ENCODE results near the gene CDKN2C. TPM values are rescaled to one million over a fixed set of nuclear protein-coding genes. Genes with fewer than 3 reads are reported as not detected.
"Not testable (repeated sequence)": the region's sequence is repeated elsewhere in the genome, so short reads cannot be mapped to it uniquely, and the experiment has no call there.

The CDKN2C gene
- total RNA-seq, 4 donors from 2014 or later, result 6.9 to 16.5 (median 12.5) TPM

DNA sequence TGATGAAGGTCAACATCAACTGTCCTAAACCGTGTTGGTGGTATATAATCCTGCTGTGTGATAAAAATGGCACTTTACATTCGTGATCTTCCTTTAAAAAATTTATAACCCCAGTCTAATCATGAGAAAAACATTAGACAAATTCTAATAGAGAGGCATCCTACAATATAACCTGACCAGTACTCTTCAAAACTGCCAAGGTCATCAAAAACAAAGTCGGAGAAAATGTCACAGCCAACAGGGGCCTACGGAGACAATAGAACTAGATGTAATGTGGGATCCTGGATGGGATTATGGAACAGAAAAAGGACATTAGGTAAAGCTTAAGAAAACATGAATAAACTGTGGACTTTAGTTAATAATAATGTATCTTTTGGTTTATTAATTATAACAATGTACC is 25.0 kb downstream of the CDKN2C start:
- H3K9me3 ChIP-seq, result no peaks in the 10 kb centered on the region
- TF ChIP-seq, protein P1, sequence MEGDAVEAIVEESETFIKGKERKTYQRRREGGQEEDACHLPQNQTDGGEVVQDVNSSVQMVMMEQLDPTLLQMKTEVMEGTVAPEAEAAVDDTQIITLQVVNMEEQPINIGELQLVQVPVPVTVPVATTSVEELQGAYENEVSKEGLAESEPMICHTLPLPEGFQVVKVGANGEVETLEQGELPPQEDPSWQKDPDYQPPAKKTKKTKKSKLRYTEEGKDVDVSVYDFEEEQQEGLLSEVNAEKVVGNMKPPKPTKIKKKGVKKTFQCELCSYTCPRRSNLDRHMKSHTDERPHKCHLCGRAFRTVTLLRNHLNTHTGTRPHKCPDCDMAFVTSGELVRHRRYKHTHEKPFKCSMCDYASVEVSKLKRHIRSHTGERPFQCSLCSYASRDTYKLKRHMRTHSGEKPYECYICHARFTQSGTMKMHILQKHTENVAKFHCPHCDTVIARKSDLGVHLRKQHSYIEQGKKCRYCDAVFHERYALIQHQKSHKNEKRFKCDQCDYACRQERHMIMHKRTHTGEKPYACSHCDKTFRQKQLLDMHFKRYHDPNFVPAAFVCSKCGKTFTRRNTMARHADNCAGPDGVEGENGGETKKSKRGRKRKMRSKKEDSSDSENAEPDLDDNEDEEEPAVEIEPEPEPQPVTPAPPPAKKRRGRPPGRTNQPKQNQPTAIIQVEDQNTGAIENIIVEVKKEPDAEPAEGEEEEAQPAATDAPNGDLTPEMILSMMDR (IDR thresholded peaks at IDR 0.05), result no peak
- no peak for TF ChIP-seq POLR2A (IDR thresholded peaks at IDR 0.05)
- no peak overlapping the region for H3K27ac ChIP-seq
- H3K4me1 ChIP-seq, result no peaks in the 10 kb centered on the region
- H3K27me3 ChIP-seq, result no peaks in the 10 kb centered on the region
- intact Hi-C loops (cut with DNase I), result no loop called here
- no peak for DNase-seq
- H3K36me3 ChIP-seq, result no peaks in the 10 kb centered on the region
- 73 to 83% methylated on average over 4 of the region's 4 CpGs for WGBS, 2 donors
- H3K4me3 ChIP-seq, result no peak overlapping the region

DNA sequence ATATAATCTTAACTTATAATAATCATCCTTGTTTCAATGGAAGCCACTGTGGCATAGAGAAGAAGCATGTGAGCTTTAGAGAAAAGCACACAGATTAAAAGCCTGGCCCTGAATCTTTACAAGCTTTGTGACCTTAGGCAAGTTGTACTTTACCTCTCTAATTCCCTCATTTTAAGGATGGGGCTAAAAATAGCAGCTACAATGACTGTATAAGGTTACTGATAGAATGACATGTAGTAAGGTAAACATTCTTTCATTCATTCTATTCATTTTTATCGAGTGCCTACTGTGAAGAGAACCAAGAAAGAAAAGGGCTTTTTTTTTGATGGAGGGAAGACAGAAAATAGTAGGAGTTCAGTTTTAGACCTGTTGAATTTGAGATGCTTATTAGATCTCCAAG is 25.6 kb downstream of the CDKN2C start:
- TF ChIP-seq, protein P1 (IDR thresholded peaks at IDR 0.05), result no peak
- no peak for TF ChIP-seq POLR2A (IDR thresholded peaks at IDR 0.05)
- WGBS, 2 donors, result 53 to 62% methylated on average over 1 of the region's 1 CpG
- H3K9me3 ChIP-seq, result no peaks in the 10 kb centered on the region

DNA sequence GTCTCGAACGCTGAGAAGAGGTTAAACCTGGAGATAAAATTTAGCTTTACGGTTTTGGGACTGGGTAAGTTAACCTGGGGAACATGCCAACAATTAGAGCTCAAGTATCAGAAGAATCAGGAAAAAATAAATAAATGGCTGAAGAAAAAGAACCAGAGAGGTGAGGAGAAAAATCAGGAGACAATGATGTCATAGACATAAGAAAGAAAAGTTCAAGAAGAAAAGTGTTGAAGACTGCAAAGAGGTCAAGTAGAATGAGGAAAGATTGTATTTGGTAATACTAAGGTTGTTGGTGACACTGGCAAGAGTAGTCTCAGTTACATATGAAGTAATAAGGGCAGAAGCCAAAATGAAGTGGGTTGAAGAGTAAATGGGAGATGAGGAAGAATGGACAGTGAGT is 26.0 kb downstream of the CDKN2C start:
- H3K27me3 ChIP-seq, result no peaks in the 10 kb centered on the region
- TF ChIP-seq, protein P1 (IDR thresholded peaks at IDR 0.05), result no peak
- TF ChIP-seq POLR2A (IDR thresholded peaks at IDR 0.05), result no peak
- intact Hi-C loops (cut with DNase I), result no loop called here
- no peak overlapping the region for H3K4me3 ChIP-seq
- DNase-seq, result no peak
- WGBS, 2 donors, result 78 to 87% methylated on average over 3 of the region's 3 CpGs
- no peaks in the 10 kb centered on the region for H3K4me1 ChIP-seq
- H3K9me3 ChIP-seq, result no peaks in the 10 kb centered on the region
- H3K36me3 ChIP-seq, result no peaks in the 10 kb centered on the region
- no peak overlapping the region for H3K27ac ChIP-seq

More for the DNA sequence above, 25.6 kb downstream of the CDKN2C start:
- intact Hi-C loops (cut with DNase I), result no loop called here
- no peaks in the 10 kb centered on the region for H3K27me3 ChIP-seq
- no peak for DNase-seq
- no peaks in the 10 kb centered on the region for H3K4me1 ChIP-seq
- no peak overlapping the region for H3K27ac ChIP-seq
- H3K4me3 ChIP-seq, result no peak overlapping the region
- H3K36me3 ChIP-seq, result no peaks in the 10 kb centered on the region

DNA sequence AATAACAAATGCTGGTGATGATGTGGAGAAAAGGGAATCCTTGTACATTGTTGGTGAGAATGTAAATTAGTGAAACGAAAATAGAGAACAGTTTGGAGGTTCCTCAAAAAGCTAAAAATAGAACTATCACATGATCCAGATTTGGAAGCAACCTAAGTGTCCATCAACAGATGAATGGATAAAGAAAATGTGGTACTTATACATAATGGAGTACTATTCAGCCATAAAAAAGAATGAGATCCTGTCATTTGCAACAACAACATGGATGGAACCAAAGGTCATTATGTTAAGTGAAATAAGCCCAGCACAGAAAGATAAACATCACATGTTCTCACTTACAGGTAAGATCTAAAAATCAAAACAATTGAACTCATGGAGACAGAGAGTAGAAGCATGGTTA is 29.3 kb downstream of the CDKN2C start:
- H3K4me1 ChIP-seq; H3K27ac ChIP-seq; H3K4me3 ChIP-seq; DNase-seq; H3K27me3 ChIP-seq; intact Hi-C loops (cut with DNase I); H3K9me3 ChIP-seq; H3K36me3 ChIP-seq: not testable (repeated sequence)
- 50 to 70% methylated on average over 1 of the region's 1 CpG for WGBS, 2 donors

DNA sequence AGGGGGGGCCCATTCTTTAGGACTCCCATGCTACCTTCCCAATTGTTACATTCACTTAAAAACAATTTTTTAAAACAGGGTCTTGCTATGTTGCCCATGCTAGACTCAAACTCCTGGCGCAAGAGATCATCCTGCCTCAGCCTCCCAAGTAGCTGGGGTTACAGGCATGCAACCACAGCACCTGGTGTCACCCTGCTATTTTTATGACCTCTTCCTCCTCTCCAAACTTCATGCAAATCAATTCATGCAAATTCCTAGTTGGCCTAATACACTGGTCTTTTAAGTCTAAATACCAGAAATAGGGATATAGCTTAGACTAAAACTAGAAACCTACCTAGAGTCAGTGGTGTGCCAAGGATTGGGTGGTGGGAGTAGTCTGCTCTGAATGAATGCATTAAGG is 30.1 kb downstream of the CDKN2C start:
- no peak for DNase-seq
- no peak overlapping the region for H3K27ac ChIP-seq
- 94% methylated on average over 1 of the region's 1 CpG for WGBS, 2 donors

More for the DNA sequence above, 30.1 kb downstream of the CDKN2C start:
- no peaks in the 10 kb centered on the region for H3K27me3 ChIP-seq
- no peak overlapping the region for H3K4me3 ChIP-seq
- intact Hi-C loops (cut with DNase I), result no loop called here
- H3K9me3 ChIP-seq, result no peaks in the 10 kb centered on the region
- no peaks in the 10 kb centered on the region for H3K4me1 ChIP-seq
- no peak for TF ChIP-seq POLR2A (IDR thresholded peaks at IDR 0.05)
- TF ChIP-seq, protein P1 (IDR thresholded peaks at IDR 0.05), result no peak
- H3K36me3 ChIP-seq, result no peaks in the 10 kb centered on the region
